H1 (cell line): ENCODE data around the gene VENTX. TPM values are rescaled to one million over a fixed set of nuclear protein-coding genes. Genes with fewer than 3 reads are reported as not detected.
A peak's percentile ranks its signal among the peaks of the same experiment; 100 is the strongest.

Source experiments
- CTCF ChIA-PET: fragments of 300-600 bp; sonication (Branson Sonifier 250); formaldehyde crosslinking; loops from one replicate; lab custom pipeline; 2021; ENCODE audit not compliant: partially characterized antibody; lab: Charles Lee
- POLR2A ChIA-PET: fragments of 300-600 bp; sonication (Branson Sonifier 250); formaldehyde crosslinking; loops from one replicate; lab custom pipeline; 2021; ENCODE audit warnings: inconsistent platforms; ENCODE audit not compliant: partially characterized antibody; lab: Charles Lee
- DNase-seq, 2 experiments: peaks; one replicate each; pipeline versions ENCODE4 v3.0.0 to v3.0.0-alpha.2; 2010 to 2022; ENCODE audit warnings: low spot score in 2 of 2, low read depth in 1 of 2, mixed read lengths in 1 of 2
- FAIRE-seq: peaks from 2 replicates; lab custom pipeline; 2011; peaks lifted over from hg19 to GRCh38; lab: Jason Lieb, UNC
- H2AFZ ChIP-seq: 2 replicates; pipeline ENCODE4 v1.8.1; 2012; ENCODE audit warnings: low read length, inconsistent platforms
- H2AK5ac ChIP-seq: 2 replicates; pipeline ENCODE4 v1.6.1; 2013; ENCODE audit warnings: low read depth, low read length
- H2BK120ac ChIP-seq: replicated peaks from 2 replicates; pipeline ENCODE3; 2013; ENCODE audit warnings: low read depth, low read length, inconsistent platforms
- H2BK12ac ChIP-seq: 2 replicates; pipeline ENCODE4 v1.6.1; 2013; ENCODE audit warnings: low read depth, low read length
- H2BK15ac ChIP-seq: 2 replicates; pipeline ENCODE4 v1.6.1; 2013; ENCODE audit warnings: low read length
- H2BK20ac ChIP-seq: 2 replicates; pipeline ENCODE4 v1.6.1; 2013; ENCODE audit warnings: low read length
- H2BK5ac ChIP-seq: 2 replicates; pipeline ENCODE4 v1.6.1; 2013; ENCODE audit warnings: low read depth, low read length
- H3K14ac ChIP-seq: 2 replicates; pipeline ENCODE4 v1.6.1; 2013; ENCODE audit warnings: inconsistent platforms; ENCODE audit not compliant: insufficient read length
- H3K18ac ChIP-seq: 2 replicates; pipeline ENCODE4 v1.6.1; 2013; ENCODE audit warnings: low read length; ENCODE audit errors: extremely low read depth
- H3K23ac ChIP-seq: 2 replicates; pipeline ENCODE4 v1.6.1; 2013; ENCODE audit warnings: inconsistent platforms; ENCODE audit not compliant: insufficient read length
- H3K23me2 ChIP-seq: 2 replicates; pipeline ENCODE4 v1.6.1; 2013; ENCODE audit warnings: low read depth, low read length
- H3K27ac ChIP-seq: 2 replicates; pipeline ENCODE4 v1.6.1; 2011; ENCODE audit warnings: low read depth, low read length, inconsistent platforms
- H3K27me3 ChIP-seq, 4 experiments: replicated peaks in 1 of 4; 1 replicate in 1 of 4; 2 replicates in 3 of 4; pipeline versions ENCODE4 v1.6.1 to v1.8.1; 2011 to 2013; ENCODE audit warnings: low read length in 3 of 4, mild to moderate bottlenecking in 3 of 4, inconsistent platforms in 2 of 4, mixed read lengths in 2 of 4, moderate library complexity in 1 of 4; ENCODE audit not compliant: control insufficient read depth in 3 of 4, insufficient read depth in 3 of 4; ENCODE audit errors: extremely low read depth in 1 of 4
- H3K36me3 ChIP-seq, 4 experiments: 2 replicates each; pipeline versions ENCODE4 v1.6.1 to v1.8.1; 2011 to 2013; ENCODE audit warnings: mild to moderate bottlenecking in 4 of 4, low read length in 3 of 4, moderate library complexity in 2 of 4, control low read depth in 1 of 4, inconsistent platforms in 1 of 4; ENCODE audit not compliant: insufficient read depth in 4 of 4, control insufficient read depth in 2 of 4
- H3K4ac ChIP-seq: replicated peaks from 2 replicates; pipeline ENCODE3; 2013; ENCODE audit warnings: low read length, low read depth, mixed read lengths, inconsistent platforms; ENCODE audit not compliant: insufficient read length
- H3K4me1 ChIP-seq, 4 experiments: replicated peaks in 1 of 4; 1 replicate in 1 of 4; 2 replicates in 3 of 4; pipeline versions ENCODE4 v1.6.1 to v1.8.1; 2011 to 2013; ENCODE audit warnings: low read length in 3 of 4, inconsistent platforms in 2 of 4, mixed read lengths in 1 of 4; ENCODE audit not compliant: insufficient read depth in 4 of 4, control insufficient read depth in 3 of 4
- H3K4me2 ChIP-seq, 2 experiments: 2 replicates each; pipeline versions ENCODE4 v1.6.1 to v1.8.1; 2011 to 2013; ENCODE audit warnings: low read depth in 2 of 2, low read length in 2 of 2, control low read depth in 1 of 2, inconsistent platforms in 1 of 2, mild to moderate bottlenecking in 1 of 2; ENCODE audit not compliant: insufficient read depth in 1 of 2
- H3K4me3 ChIP-seq, 4 experiments: fragments of 200-600, 300-600 bp in 1 of 4; sonication (generic), shearing (Covaris generic), sonication (Bioruptor Twin) in 1 of 4; 2 replicates each; pipeline versions ENCODE4 v1.5.1 to v1.8.1; 2011 to 2016; ENCODE audit warnings: low read length in 4 of 4, low read depth in 3 of 4, control low read depth in 2 of 4, inconsistent platforms in 2 of 4, mild to moderate bottlenecking in 2 of 4, mixed read lengths in 1 of 4, moderate library complexity in 1 of 4; ENCODE audit not compliant: insufficient read depth in 2 of 4; ENCODE audit errors: extremely low read depth in 1 of 4
- H3K56ac ChIP-seq: replicated peaks from 2 replicates; pipeline ENCODE3; 2013; ENCODE audit warnings: low read depth, mild to moderate bottlenecking, mixed read lengths, low read length, inconsistent platforms; ENCODE audit not compliant: insufficient read length
- H3K79me1 ChIP-seq: 2 replicates; pipeline ENCODE4 v1.6.1; 2013; ENCODE audit warnings: low read depth, low read length, control low read depth
- H3K79me2 ChIP-seq, 2 experiments: 2 replicates each; pipeline versions ENCODE4 v1.6.1 to v1.8.1; 2012 to 2013; ENCODE audit warnings: low read length in 2 of 2, mild to moderate bottlenecking in 2 of 2, inconsistent platforms in 1 of 2; ENCODE audit not compliant: insufficient read depth in 2 of 2, control insufficient read depth in 1 of 2
- H3K9ac ChIP-seq, 4 experiments: replicated peaks in 1 of 4; 1 replicate in 1 of 4; 2 replicates in 3 of 4; pipeline versions ENCODE4 v1.6.1 to v1.8.1; 2011 to 2013; ENCODE audit warnings: low read depth in 3 of 4, low read length in 3 of 4, control low read depth in 2 of 4, mild to moderate bottlenecking in 2 of 4, moderate library complexity in 2 of 4, inconsistent platforms in 1 of 4; ENCODE audit errors: extremely low read depth in 1 of 4
- H3K9me3 ChIP-seq, 2 experiments: 2 replicates each; pipeline versions ENCODE4 v1.6.1 to v1.8.1; 2012 to 2013; ENCODE audit warnings: mild to moderate bottlenecking in 2 of 2, moderate library complexity in 2 of 2, control low read depth in 1 of 2, inconsistent platforms in 1 of 2, low read depth in 1 of 2, low read length in 1 of 2, mixed read lengths in 1 of 2; ENCODE audit not compliant: insufficient read depth in 2 of 2
- H4K20me1 ChIP-seq, 2 experiments: replicated peaks in 1 of 2; 2 replicates each; pipeline versions ENCODE3 to v1.8.1; 2011 to 2013; ENCODE audit warnings: inconsistent platforms in 2 of 2, low read length in 2 of 2, mild to moderate bottlenecking in 1 of 2; ENCODE audit not compliant: insufficient read depth in 2 of 2, control insufficient read depth in 1 of 2
- H4K5ac ChIP-seq: 2 replicates; pipeline ENCODE4 v1.6.1; 2013; ENCODE audit warnings: low read length, low read depth, mixed read lengths, inconsistent platforms; ENCODE audit not compliant: insufficient read length
- H4K8ac ChIP-seq: 2 replicates; pipeline ENCODE4 v1.8.0; 2013; ENCODE audit warnings: mild to moderate bottlenecking, moderate library complexity, low read length, inconsistent platforms; ENCODE audit not compliant: insufficient read depth; ENCODE audit errors: extremely low read depth
- H4K91ac ChIP-seq: replicated peaks from 2 replicates; pipeline ENCODE3; 2013; ENCODE audit warnings: low read length, mixed read lengths, inconsistent platforms; ENCODE audit not compliant: insufficient read length
- BCL11A ChIP-seq, 2 experiments: IDR thresholded peaks; one replicate each; pipeline ENCODE4 v1.6.1; 2011; ENCODE audit warnings: low read depth in 2 of 2, low read length in 2 of 2, mild to moderate bottlenecking in 2 of 2
- CBX5 ChIP-seq: fragments of 300-800, 300-1000 bp; sonication (generic); IDR thresholded peaks from 2 replicates; pipeline ENCODE4 v1.7.1; 2016; ENCODE audit warnings: antibody characterized with exemption, low read length, low read depth
- GTF2F1 ChIP-seq: IDR thresholded peaks from 2 replicates; pipeline ENCODE4 v1.6.1; 2012; ENCODE audit warnings: low read depth, low read length, improper control_type of control experiment, borderline replicate concordance
- JUND ChIP-seq: IDR thresholded peaks from 2 replicates; pipeline ENCODE4 v1.6.1; 2011; ENCODE audit warnings: mild to moderate bottlenecking, improper control_type of control experiment, low read length
- KDM5A ChIP-seq: fragments of 200-600 bp; IDR thresholded peaks from 2 replicates; pipeline ENCODE4 v1.7.1; 2012; ENCODE audit warnings: mild to moderate bottlenecking, low read length, inconsistent platforms, mixed read lengths
- NRF1 ChIP-seq: IDR thresholded peaks from 2 replicates; pipeline ENCODE4 v1.6.1; 2011; ENCODE audit warnings: mild to moderate bottlenecking, low read depth, low read length, improper control_type of control experiment
- RXRA ChIP-seq: IDR thresholded peaks from 2 replicates; pipeline ENCODE4 v1.6.1; 2011; ENCODE audit warnings: low read depth, mild to moderate bottlenecking, low read length, moderate library complexity; ENCODE audit not compliant: insufficient read depth
- YY1 ChIP-seq: IDR thresholded peaks from 2 replicates; pipeline ENCODE4 v1.6.1; 2011; ENCODE audit warnings: low read depth, mild to moderate bottlenecking, low read length
- WGBS, 2 experiments: shearing (Covaris generic) in 1 of 2; methylation state at CpG; one replicate each; pipeline versions ENCODE4 v1.1.6 to v1.1.7; 2013 to 2015; ENCODE audit warnings: low lambda C conversion rate in 2 of 2, mixed read lengths in 2 of 2, inconsistent platforms in 1 of 2, low coverage in 1 of 2, missing lambda C conversion rate in 1 of 2; ENCODE audit not compliant: insufficient replicate concordance in 2 of 2, insufficient coverage in 1 of 2, insufficient read length in 1 of 2; ENCODE audit errors: extremely low coverage in 1 of 2, missing lambda C conversion rate in 1 of 2; 5-methylcytosine and 5-hydroxymethylcytosine counted together
- polyA plus RNA-seq, 7 experiments: library from polyadenylated mRNA; depleted of rRNA in 3 of 7; stranded (reverse) in 5 of 7; unstranded in 2 of 7; fragments of >200 nt in 5 of 7; fragments of 200-250 nt in 2 of 7; gene quantifications; 1 replicate in 5 of 7; 2 replicates in 1 of 7; 4 replicates in 1 of 7; pipeline versions ENCODE4 v1.2.1 to v1.2.3, GENCODE V29; 2011 to 2013; ENCODE audit warnings: missing spikeins in 2 of 7, mixed read lengths in 2 of 7
- total RNA-seq: library from RNA; stranded (reverse); fragmentation: NEBNext Ultra II Directional; extraction: Animal tissue kit (Norgen Biotek cat#: 25700); gene quantifications from 2 replicates; pipeline ENCODE4 v1.2.1, GENCODE V29; 2021

Gene VENTX
- total and polyA plus RNA-seq, 2 of the 8 experiments (the other 6 are each of a cell fraction or from before 2014, with no cell fraction given) = 5.6 TPM

DNA sequence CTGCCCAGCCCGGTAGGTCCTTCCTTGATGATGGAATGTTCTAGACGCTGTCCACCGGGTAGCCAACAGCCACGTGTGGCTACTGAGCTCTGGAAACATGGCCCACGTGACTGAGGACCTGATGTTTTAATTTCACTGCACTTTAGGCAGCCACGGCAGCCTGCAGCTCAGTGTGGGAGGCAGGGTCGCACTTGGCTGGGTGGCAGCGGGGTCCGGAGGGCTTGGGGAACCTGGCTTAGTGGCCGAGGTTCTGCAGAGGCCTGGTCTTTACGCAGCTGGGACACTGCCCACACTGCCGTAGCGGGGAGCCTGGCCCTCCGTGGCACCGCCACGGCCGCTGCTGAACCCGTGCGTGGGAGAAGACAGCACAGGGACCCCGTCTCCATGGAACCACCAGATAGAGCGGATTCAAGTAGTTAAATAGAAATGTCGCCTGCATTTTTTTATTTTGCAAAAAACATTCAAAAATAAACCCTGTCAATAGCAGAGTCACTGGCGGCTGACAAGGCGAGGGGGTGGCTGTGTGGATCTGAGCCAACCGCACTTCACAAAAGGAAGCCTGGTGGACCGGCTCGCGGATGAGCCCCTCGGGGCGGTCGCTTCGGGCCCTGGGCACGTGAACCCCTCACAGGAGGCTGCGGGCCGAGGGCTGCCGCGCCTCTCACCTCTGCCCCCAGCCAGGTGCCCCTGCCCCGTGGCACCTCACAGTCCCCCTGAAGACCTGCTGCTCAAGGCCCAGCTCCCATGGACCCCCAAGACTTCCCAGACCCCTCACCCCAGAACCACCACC, 33.2 kb upstream of the VENTX start:
- H3K9ac ChIP-seq = peak overlapping the region in 1 of 4 experiments; percentile 18; a peak in 2 of 7 replicates
- H4K20me1 ChIP-seq = peaks cover 2 to 7% of the 10 kb centered on the region in 2 experiments
- H3K79me1 ChIP-seq = no peaks in the 10 kb centered on the region
- H3K4me3 ChIP-seq = no peak overlapping the region
- H4K8ac ChIP-seq = no peak overlapping the region
- H3K23me2 ChIP-seq = peaks cover 5% of the 10 kb centered on the region; the same call in 1 of the 2 replicates
- no peak overlapping the region for H2BK20ac ChIP-seq
- no peak overlapping the region for H2AFZ ChIP-seq
- H2BK12ac ChIP-seq = no peak overlapping the region
- no peak overlapping the region for H3K4ac ChIP-seq
- TF ChIP-seq JUND = no peak
- TF ChIP-seq BCL11A (IDR thresholded peaks at IDR 0.05; ENCODE audit: low read depth in 2 of 2, low read length in 2 of 2) = no peak
- TF ChIP-seq CBX5 = no peak
- no peak for TF ChIP-seq NRF1
- TF ChIP-seq KDM5A = no peak
- no peak for TF ChIP-seq YY1
- TF ChIP-seq GTF2F1 = no peak
- TF ChIP-seq RXRA = no peak
- H4K5ac ChIP-seq = no peak overlapping the region
- ChIA-PET POLR2A (interaction anchor here (1.2 to 2.1 kb wide), 3 partner anchors 9 to 149 kb away, joined by 3 to 6 read pairs (median 6); no protein-coding TSS in a partner anchor), CTCF (interaction anchor here (0.7 to 3.4 kb wide), 2 partner anchors 10 to 61 kb away, joined by 3 to 11 read pairs; no protein-coding TSS in a partner anchor)
- DNase-seq = no peak
- no peak overlapping the region for H2BK120ac ChIP-seq
- WGBS, 2 experiments = 88% methylated on average over 29 of the region's 38 CpGs; no CpG with 5 or more reads in 1 of the 2 experiments
- H3K4me1 ChIP-seq = no peaks in the 10 kb centered on the region
- no peak overlapping the region for H2BK15ac ChIP-seq
- H3K56ac ChIP-seq = no peak overlapping the region
- no peak overlapping the region for H3K14ac ChIP-seq
- no peak overlapping the region for H3K4me2 ChIP-seq
- H4K91ac ChIP-seq = no peak overlapping the region
- no peak overlapping the region for H3K18ac ChIP-seq
- H2BK5ac ChIP-seq = 0 out of 2 replicates have a peak overlapping the region, but pooled peaks have one; percentile 56
- H3K79me2 ChIP-seq = no peaks in the 10 kb centered on the region
- no peak overlapping the region for H3K23ac ChIP-seq
- FAIRE-seq = no peak
- no peak overlapping the region for H2AK5ac ChIP-seq
- no peaks in the 10 kb centered on the region; a peak in 1 of 4 replicates for H3K9me3 ChIP-seq
- no peaks in the 10 kb centered on the region; a peak in 1 of 7 replicates for H3K27me3 ChIP-seq
- peaks cover 0 to 10% (median 0%) of the 10 kb centered on the region in 4 experiments; a peak in 3 of 8 replicates for H3K36me3 ChIP-seq
- no peak overlapping the region for H3K27ac ChIP-seq
